Effector memory CD8-positive, alpha-beta T cell (primary cell): ENCODE results near the gene SLC25A24.

Experiments
- ATAC-seq: fragments of 150-1000 bp; cut with Tn5 transposase; replicated peaks from 2 replicates; pipeline ENCODE4 v1.10.0; 2021; ENCODE audit warnings: mild to moderate bottlenecking, moderate library complexity
- DNase-seq, 3 experiments: peaks; one replicate each; pipeline ENCODE4 v3.0.0; 2021
- H3K27ac Mint-ChIP-seq, 2 donors: one replicate each; pipeline ENCODE4 v1.8.0; 2022; ENCODE audit warnings: mild to moderate bottlenecking in 2 of 2, mixed read lengths in 2 of 2, moderate library complexity in 2 of 2
- H3K27me3 Mint-ChIP-seq, 2 donors: one replicate each; pipeline ENCODE4 v1.8.0; 2022; ENCODE audit warnings: mixed read lengths in 2 of 2
- H3K36me3 Mint-ChIP-seq: one replicate; pipeline ENCODE4 v1.8.0; 2022; ENCODE audit warnings: mild to moderate bottlenecking, moderate library complexity, mixed read lengths; ENCODE audit not compliant: insufficient read depth
- H3K4me1 Mint-ChIP-seq, 2 donors: one replicate each; pipeline ENCODE4 v1.8.0; 2022; ENCODE audit warnings: low read depth in 2 of 2, mixed read lengths in 2 of 2
- H3K4me3 Mint-ChIP-seq, 2 donors: one replicate each; pipeline ENCODE4 v1.8.0; 2022; ENCODE audit warnings: mild to moderate bottlenecking in 2 of 2, mixed read lengths in 2 of 2, moderate library complexity in 2 of 2
- H3K9me3 Mint-ChIP-seq, 2 donors: one replicate each; pipeline ENCODE4 v1.8.0; 2022; ENCODE audit warnings: mixed read lengths in 2 of 2

Gene SLC25A24

DNA sequence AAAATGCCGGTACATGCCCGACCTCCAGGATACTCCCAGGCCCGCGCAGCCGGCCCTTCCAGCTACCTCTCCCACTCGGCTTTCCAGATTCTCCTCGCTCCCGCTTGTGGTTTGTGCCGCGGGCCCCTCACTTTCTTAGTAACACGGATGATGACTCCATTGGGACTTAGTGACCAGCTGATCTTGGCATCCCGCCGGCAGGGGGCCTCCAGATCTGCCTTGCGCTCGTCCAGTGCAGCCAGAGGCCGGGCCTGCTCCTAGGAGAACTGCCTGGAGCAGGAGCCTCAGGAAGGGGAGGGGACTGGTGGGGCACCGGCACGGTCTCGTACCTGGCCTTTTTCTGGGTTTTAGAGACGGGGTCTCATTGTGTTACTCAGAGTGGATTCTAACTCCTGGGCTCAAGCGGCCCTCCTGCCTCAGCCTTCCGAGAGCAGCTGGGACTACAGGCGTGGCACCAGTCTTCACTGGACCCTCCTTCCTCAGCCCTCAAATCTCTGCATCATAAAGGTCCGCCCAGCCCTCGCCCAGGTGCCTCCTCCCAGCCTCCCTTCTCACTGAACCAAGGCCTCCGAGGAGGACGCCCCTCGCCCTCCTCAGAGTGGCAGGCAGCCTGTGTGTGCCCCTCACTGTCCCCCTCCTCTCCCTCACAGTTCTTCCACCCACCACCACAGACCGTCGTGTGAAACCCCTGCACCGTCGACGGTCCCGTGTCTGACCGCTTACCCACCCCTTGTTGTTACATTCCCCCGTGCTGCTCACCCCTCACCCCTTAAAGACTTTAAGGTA lies 78.6 kb downstream of the SLC25A24 start:
- Mint-ChIP-seq H3K36me3 (no peaks in the 10 kb centered on the region), H3K9me3 (no peaks in the 10 kb centered on the region), H3K4me3 (no peak overlapping the region), H3K27me3 (peaks cover 0 to 11% of the 10 kb centered on the region in 2 donors), H3K4me1 (peaks cover 8 to 13% of the 10 kb centered on the region in 2 donors), H3K27ac (peak overlapping the region in 1 of 2 donors; percentile 9)
- no peak for ATAC-seq
- DNase-seq = no peak

DNA sequence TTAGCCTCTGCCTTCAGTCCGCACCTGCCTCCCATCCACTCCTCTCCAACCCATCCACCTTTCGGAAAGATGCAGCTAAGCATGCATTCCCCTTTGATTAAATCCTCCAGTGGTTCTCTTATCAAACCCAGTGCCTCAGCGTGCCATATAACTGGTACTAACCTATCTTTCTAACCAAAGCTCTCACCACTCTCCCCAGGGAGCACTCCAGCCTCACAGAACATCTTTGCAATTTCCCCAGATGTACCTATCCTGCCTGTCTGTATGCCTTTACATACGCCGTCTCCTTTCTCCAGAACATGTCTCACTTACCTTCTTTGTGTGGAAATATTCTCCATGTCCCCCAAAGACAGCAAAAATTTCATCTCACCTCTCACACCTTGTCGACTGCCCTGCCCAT lies 80.0 kb downstream of the SLC25A24 start:
- no peaks in the 10 kb centered on the region for H3K9me3 Mint-ChIP-seq
- ATAC-seq = no peak

DNA sequence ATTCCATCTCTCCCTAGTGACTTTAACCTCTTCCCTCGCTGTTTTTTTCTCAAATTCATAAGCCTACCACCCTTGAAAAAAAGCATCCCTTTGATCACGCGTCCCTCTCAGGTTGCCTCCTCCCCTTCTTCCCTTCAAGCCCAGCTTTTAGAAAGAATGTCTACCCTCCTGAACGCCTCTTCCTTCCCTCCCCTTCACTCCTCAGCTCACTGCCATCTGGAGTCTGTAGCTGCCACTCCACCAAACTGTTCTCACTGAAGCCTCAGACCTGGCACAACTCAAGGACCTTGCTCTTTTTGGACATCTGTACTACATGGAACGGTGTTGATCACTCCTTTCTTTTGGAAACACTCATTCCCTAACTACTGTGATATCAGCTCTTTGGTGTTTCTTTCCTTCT lies 80.6 kb downstream of the SLC25A24 start:
- DNase-seq = no peak
- Mint-ChIP-seq H3K4me1 (peaks cover 5 to 11% of the 10 kb centered on the region in 2 donors), H3K27ac (no peak overlapping the region), H3K27me3 (peaks cover 0 to 11% of the 10 kb centered on the region in 2 donors), H3K4me3 (no peak overlapping the region), H3K9me3 (no peaks in the 10 kb centered on the region), H3K36me3 (no peaks in the 10 kb centered on the region)
- ATAC-seq = no peak

More for the DNA sequence above, 80.0 kb downstream of the SLC25A24 start:
- Mint-ChIP-seq H3K27ac (no peak overlapping the region), H3K4me1 (peaks cover 5 to 11% of the 10 kb centered on the region in 2 donors), H3K4me3 (no peak overlapping the region), H3K27me3 (peaks cover 0 to 11% of the 10 kb centered on the region in 2 donors), H3K36me3 (no peaks in the 10 kb centered on the region)
- no peak for DNase-seq

DNA sequence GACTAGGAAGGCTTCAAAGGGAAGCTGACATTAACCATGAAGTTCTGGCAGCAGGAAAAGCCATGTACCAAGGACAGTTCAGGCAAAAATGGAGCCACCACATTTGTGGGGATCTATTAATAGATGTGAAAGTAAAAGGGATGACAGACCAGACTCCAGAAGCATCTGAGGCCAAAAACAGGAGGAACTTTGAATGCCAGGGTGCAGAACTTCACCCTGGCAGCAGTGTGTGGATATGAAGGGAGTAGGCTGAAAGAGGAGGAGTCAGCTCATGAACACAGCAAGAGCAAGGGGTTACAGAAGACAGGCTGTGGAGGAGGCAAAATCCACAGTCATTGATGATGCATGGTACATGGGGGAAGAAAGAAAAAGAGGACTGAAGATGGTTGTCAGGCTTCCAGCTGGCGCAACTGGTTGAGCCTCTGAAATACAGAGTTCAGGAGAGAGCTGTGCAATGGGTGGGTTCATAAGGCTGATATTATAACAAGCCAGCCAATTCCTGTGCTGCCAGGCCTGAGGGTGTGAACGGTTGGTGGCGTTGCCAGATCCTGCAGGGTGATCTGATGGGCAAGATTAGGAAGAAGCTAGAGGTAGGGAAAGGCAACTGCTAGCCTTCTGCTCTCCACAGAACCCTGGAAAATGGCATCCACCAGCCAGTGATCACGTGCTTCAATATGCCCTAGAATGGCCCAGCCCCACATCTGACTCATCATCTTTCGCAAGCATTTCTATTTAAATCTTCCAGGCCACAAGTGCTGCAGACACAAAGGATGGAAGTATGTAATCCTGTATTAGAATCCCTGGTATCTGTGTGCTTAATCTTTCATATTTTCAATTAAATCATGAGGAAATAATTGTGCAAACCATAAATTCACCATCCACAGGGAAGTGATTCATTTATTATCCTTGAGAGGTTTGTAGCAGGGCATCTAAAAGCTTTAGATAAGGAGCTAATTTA lies 81.9 kb downstream of the SLC25A24 start:
- no peaks in the 10 kb centered on the region for H3K9me3 Mint-ChIP-seq
- H3K27ac Mint-ChIP-seq = no peak overlapping the region
- DNase-seq (no peak), ATAC-seq (no peak)
- peaks cover 5 to 11% of the 10 kb centered on the region in 2 donors for H3K4me1 Mint-ChIP-seq
- H3K27me3 Mint-ChIP-seq = peaks cover 0 to 11% of the 10 kb centered on the region in 2 donors
- peaks cover 2% of the 10 kb centered on the region for H3K36me3 Mint-ChIP-seq
- H3K4me3 Mint-ChIP-seq = no peak overlapping the region

DNA sequence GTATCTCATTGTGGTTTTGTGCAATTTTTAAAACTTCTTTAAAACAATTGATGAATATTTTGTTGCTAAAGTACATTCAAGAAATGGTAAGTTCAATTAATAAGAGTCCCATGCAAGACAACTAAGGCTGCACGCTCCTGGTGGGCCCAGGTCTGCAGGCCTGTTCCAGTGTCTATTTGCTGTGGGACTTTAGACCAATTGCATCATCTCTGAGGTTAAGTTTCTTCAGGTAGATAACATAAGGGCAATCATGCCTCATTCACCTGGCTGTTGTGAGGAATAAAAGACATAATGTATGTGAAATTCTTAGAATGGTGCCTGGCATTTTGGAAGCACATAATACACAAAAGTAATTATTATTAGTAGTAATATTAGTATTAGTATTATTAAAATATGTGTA lies 82.9 kb downstream of the SLC25A24 start:
- H3K27me3 Mint-ChIP-seq = peaks cover 0 to 4% of the 10 kb centered on the region in 2 donors
- no peak for ATAC-seq

DNA sequence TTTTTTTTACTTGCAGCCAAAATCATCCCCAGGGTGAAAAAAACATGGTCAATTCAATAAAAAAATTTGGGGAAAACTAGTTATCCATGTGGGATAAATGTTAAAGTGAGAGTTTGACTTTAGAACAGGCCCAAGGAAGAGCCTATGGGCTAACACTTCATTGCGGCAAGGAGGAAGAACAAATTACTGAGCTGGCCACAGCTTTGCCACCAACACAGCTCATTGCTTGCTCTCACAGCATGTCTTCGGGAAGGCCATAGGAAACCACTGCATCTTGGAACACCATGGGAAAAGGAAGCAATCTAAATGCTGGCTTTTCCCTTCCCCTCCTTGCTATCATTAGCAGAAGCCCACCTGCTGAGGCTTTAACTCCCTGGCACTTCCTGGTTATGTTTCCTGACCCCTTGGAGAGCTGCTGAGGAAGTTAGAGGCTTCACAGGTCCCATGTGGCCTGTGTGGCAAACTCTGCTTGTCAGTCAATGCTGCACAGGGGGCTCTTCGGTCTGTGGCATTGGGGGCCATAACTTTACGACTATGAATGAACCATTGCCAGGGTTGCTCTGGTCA lies 86.0 kb downstream of the SLC25A24 start:
- peak overlapping the region in 1 of 2 donors; percentile 38 for H3K27ac Mint-ChIP-seq
- H3K4me1 Mint-ChIP-seq = peaks cover 5 to 6% of the 10 kb centered on the region in 2 donors
- no peaks in the 10 kb centered on the region for H3K27me3 Mint-ChIP-seq
- no peak for DNase-seq
- ATAC-seq = no peak
- H3K9me3 Mint-ChIP-seq = no peaks in the 10 kb centered on the region
- no peak overlapping the region for H3K4me3 Mint-ChIP-seq
- peaks cover 2% of the 10 kb centered on the region for H3K36me3 Mint-ChIP-seq

More for the DNA sequence above, 82.9 kb downstream of the SLC25A24 start:
- peaks cover 5 to 6% of the 10 kb centered on the region in 2 donors for H3K4me1 Mint-ChIP-seq
- no peak for DNase-seq
- H3K27ac Mint-ChIP-seq = no peak overlapping the region
- peaks cover 2% of the 10 kb centered on the region for H3K36me3 Mint-ChIP-seq
- no peaks in the 10 kb centered on the region for H3K9me3 Mint-ChIP-seq
- no peak overlapping the region for H3K4me3 Mint-ChIP-seq

DNA sequence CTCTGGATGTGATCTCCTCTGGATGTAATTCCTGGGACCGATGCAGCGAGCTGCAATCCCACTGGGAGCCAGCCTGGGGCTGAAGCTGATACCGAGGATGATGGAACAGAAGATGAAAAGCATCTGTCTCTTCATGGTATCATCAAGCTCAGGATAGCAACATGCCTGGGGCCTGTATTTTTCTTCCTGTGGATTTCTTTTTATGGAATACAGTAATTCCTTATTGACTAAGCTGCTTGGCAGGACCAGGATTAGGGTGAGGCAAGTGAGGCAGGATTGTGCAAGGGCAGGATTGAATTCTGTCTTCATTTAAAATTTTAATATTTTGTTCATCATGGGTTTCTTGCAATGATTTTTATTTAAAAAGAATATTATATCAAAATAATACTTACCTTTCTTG lies 86.6 kb downstream of the SLC25A24 start:
- DNase-seq (no peak), ATAC-seq (no peak)
- Mint-ChIP-seq H3K27ac (no peak overlapping the region), H3K9me3 (no peaks in the 10 kb centered on the region), H3K36me3 (peaks cover 2% of the 10 kb centered on the region), H3K4me1 (peaks cover 5 to 6% of the 10 kb centered on the region in 2 donors), H3K4me3 (no peak overlapping the region), H3K27me3 (no peaks in the 10 kb centered on the region)

DNA sequence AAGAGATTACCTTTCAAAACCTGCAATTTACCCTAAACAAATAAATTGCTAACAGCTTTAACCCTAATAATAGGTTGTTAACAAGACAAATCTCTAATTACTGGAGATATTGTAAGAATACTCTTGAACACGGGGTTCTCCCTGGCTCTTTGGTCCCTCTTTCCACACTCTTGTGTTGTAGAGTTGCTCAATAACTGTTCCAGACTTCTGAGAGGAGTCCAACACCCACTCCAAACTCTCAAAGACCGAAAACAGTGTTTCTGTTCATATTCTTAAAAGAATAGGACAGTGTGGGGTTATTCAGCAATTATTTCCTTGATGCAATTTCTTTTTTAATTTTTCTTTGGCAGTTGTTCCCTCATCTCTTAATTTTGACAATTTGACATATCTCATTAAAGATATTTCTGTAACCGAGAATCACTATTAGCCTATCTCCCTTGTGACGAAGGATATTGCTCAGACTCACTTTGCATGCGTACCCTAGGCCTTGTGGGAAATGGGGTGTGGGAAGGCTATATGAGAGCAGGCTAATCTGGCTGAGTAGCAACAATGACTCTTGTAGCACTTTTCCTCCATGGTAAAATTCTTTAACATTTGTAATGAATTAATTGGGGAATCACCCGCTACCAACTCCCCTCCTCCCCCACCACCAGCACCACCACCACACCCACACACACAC lies 90.7 kb downstream of the SLC25A24 start:
- Mint-ChIP-seq H3K27ac (peak overlapping the region in 1 of 2 donors; percentile 23), H3K4me3 (no peak overlapping the region), H3K9me3 (no peaks in the 10 kb centered on the region), H3K36me3 (peaks cover 2% of the 10 kb centered on the region), H3K27me3 (no peaks in the 10 kb centered on the region), H3K4me1 (peaks cover 0 to 7% of the 10 kb centered on the region in 2 donors)
- no peak for DNase-seq
- no peak for ATAC-seq

DNA sequence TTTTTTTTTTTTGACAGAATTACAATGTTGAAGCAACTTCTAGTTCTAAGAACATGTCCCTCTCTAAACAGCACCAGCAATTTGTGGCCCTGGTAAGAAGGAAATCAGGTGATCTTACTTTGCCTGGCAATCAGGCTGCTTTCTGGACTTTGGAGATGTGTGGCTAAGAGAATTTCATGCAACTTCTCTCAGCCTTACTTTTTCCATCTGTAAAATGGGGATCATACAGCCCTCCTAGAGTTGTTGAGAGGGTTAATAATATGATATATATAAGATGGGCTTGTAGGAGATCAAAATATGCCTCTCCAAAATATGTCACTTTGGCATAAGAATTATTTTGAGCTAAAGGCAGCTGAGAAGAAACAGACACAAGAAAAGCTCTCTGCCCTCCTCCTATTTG lies 92.0 kb downstream of the SLC25A24 start:
- H3K36me3 Mint-ChIP-seq = no peaks in the 10 kb centered on the region
- H3K4me1 Mint-ChIP-seq = peaks cover 0 to 7% of the 10 kb centered on the region in 2 donors
- no peak for DNase-seq
- H3K27me3 Mint-ChIP-seq = no peaks in the 10 kb centered on the region
- peak overlapping the region in 1 of 2 donors; percentile 14 for H3K27ac Mint-ChIP-seq
- no peak for ATAC-seq
- no peak overlapping the region for H3K4me3 Mint-ChIP-seq
- H3K9me3 Mint-ChIP-seq = no peaks in the 10 kb centered on the region

DNA sequence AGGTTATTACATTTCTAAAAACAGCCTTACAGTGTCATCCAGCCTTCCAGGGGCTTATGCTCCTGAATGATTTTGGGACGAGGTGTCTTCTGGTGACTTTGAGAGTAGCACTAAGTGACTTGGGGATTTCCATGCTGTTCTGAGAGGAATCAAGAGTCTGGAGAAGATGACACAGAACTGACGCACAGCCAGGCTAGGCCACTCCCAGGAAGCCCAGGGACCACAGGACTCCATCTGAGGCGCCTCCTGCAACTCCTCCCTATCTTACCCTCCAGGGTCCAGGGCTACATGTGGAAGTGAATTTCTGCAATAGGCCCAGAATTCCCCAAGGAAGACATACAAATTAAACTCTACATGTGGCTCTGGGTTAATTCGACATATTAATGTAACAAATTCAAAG lies 92.5 kb downstream of the SLC25A24 start:
- H3K4me1 Mint-ChIP-seq = peaks cover 0 to 7% of the 10 kb centered on the region in 2 donors
- no peaks in the 10 kb centered on the region for H3K36me3 Mint-ChIP-seq
- no peak overlapping the region for H3K27ac Mint-ChIP-seq
- H3K9me3 Mint-ChIP-seq = no peaks in the 10 kb centered on the region
- no peaks in the 10 kb centered on the region for H3K27me3 Mint-ChIP-seq
- no peak for DNase-seq
- ATAC-seq = peak; percentile 68
- no peak overlapping the region for H3K4me3 Mint-ChIP-seq

DNA sequence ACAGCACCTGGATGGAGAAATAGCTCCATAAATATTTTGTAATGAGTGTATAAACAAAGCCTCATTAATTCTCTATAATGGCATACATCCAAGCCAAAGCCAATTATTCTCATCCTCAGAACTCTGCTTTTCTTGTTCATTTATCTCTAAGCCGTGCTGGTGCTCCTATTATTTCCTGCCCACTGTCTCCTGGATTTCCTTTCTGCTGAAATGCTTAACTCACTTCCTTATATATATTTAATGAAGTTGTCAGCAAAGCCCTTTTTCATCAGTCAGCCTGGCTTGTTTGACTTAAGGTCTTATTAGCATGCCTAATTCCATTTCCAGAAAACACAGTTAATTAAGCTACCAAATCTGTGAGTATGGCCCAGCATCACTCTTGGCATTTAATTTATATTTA lies 93.4 kb downstream of the SLC25A24 start:
- peaks cover 0 to 7% of the 10 kb centered on the region in 2 donors for H3K4me1 Mint-ChIP-seq
- H3K9me3 Mint-ChIP-seq = no peaks in the 10 kb centered on the region
- DNase-seq (no peak), ATAC-seq (no peak)
- no peaks in the 10 kb centered on the region for H3K27me3 Mint-ChIP-seq
- no peaks in the 10 kb centered on the region for H3K36me3 Mint-ChIP-seq
- H3K27ac Mint-ChIP-seq = no peak overlapping the region
- no peak overlapping the region for H3K4me3 Mint-ChIP-seq

DNA sequence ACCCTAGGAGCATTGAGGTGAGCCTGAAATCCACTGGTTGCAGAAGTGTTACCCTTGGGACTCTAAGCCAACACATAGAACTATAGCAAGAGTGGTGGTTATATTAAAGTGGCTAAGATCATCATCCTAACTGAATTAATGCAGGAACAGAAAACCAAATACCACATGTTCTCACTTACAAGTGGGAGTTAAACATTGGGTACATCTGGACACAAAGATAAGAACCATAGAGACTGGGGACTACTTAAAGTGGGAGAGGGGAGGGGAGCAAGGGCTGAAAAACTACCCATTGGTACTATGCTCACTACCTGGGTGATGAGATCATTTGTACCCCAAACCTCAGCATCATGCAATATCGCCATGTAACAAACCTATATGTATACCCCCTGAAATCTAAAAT lies 100.0 kb downstream of the SLC25A24 start:
- H3K4me3 Mint-ChIP-seq = no peak overlapping the region
- ATAC-seq (no peak), DNase-seq (no peak)
- peaks cover 0 to 4% of the 10 kb centered on the region in 2 donors for H3K4me1 Mint-ChIP-seq
- no peaks in the 10 kb centered on the region for H3K9me3 Mint-ChIP-seq
- no peak overlapping the region for H3K27ac Mint-ChIP-seq
- H3K36me3 Mint-ChIP-seq = no peaks in the 10 kb centered on the region
- peaks cover 0 to 8% of the 10 kb centered on the region in 2 donors for H3K27me3 Mint-ChIP-seq

DNA sequence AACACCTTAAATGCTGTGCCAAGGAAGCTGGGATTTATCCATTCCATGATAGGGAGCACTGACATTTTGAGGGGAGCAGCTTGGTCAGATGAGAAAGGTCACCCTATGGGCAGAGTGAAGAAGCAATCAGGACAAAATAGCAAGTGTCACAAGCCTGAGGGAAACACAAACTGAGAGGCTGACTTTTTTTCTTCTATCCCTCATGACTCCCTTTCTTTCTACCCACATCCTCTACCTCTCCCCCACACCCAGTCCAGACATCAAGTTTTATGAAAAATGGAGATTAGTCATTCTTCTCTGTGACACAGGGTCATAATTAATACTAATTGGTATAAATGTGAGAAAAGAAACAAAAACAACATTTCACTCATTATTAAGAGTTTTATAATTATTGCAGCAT lies 103.1 kb downstream of the SLC25A24 start:
- no peaks in the 10 kb centered on the region for H3K36me3 Mint-ChIP-seq
- H3K27me3 Mint-ChIP-seq = peaks cover 0 to 8% of the 10 kb centered on the region in 2 donors
- no peak overlapping the region for H3K4me3 Mint-ChIP-seq
- H3K27ac Mint-ChIP-seq = no peak overlapping the region
- no peaks in the 10 kb centered on the region for H3K9me3 Mint-ChIP-seq
- ATAC-seq = no peak
- DNase-seq = no peak
- peaks cover 0 to 4% of the 10 kb centered on the region in 2 donors for H3K4me1 Mint-ChIP-seq
